HepG2 (cell line): ENCODE measurements around the gene YIF1A. TPM values are rescaled to one million over a fixed set of nuclear protein-coding genes. Genes with fewer than 3 reads are reported as not detected.

Experiments used
- ATAC-seq: fragments of 200-7000 bp; cut with Tn5 transposase; 3 replicates; pipeline ENCODE4 v1.9.1; 2020; ENCODE audit warnings: mild to moderate bottlenecking, moderate library complexity
- BruUV-seq: library from RNA; stranded (reverse); fragments of 400-500 nt; replicated peaks from 2 replicates; lab custom pipeline; 2021; lab: Mats Ljungman, UMichigan
- CTCF ChIA-PET: fragments of 300-600 bp; formaldehyde crosslinking; extraction: SDS; loops from one replicate; lab custom pipeline; 2021; ENCODE audit warnings: low total read pairs, inconsistent platforms, low intra/inter-chr PET ratio; lab: Yijun Ruan, JAX
- POLR2A ChIA-PET: fragments of 350-600 bp; sonication (Branson Sonifier 250); formaldehyde crosslinking; loops from one replicate; lab custom pipeline; 2020; ENCODE audit warnings: antibody characterized with exemption, inconsistent platforms; lab: Yijun Ruan, JAX
- DNase-seq: peaks from one replicate; pipeline ENCODE4 v3.0.0-alpha.2; 2015; ENCODE audit warnings: low spot score
- FAIRE-seq: peaks from 3 replicates; lab custom pipeline; 2011; peaks lifted over from hg19 to GRCh38; lab: Jason Lieb, UNC
- H2AFZ ChIP-seq: one replicate; pipeline ENCODE4 v1.6.1; 2011; ENCODE audit warnings: low read length, inconsistent platforms
- H3K27ac ChIP-seq: fragments of 300-600 bp; 3 replicates; pipeline ENCODE4 v1.8.0; 2011; ENCODE audit warnings: mixed run types, mild to moderate bottlenecking, mixed read lengths, low read length, inconsistent platforms; ENCODE audit not compliant: insufficient read depth; ENCODE audit errors: extremely low read length
- H3K27me3 ChIP-seq, 2 experiments: fragments of 200-600 bp in 1 of 2; 2 replicates in 1 of 2; 3 replicates in 1 of 2; pipeline versions ENCODE4 v1.6.0 to v1.8.0; 2011; ENCODE audit warnings: low read length in 2 of 2, mild to moderate bottlenecking in 2 of 2, moderate library complexity in 2 of 2, inconsistent platforms in 1 of 2; ENCODE audit not compliant: insufficient read depth in 2 of 2, control insufficient read depth in 1 of 2
- H3K36me3 ChIP-seq, 2 experiments: fragments of 200-600 bp in 1 of 2; replicated peaks in 1 of 2; 2 replicates in 1 of 2; 3 replicates in 1 of 2; pipeline versions ENCODE4 v1.5.1 to v1.8.0; 2011; ENCODE audit warnings: low read length in 2 of 2, inconsistent platforms in 1 of 2; ENCODE audit not compliant: insufficient read depth in 2 of 2, control insufficient read depth in 1 of 2
- H3K4me1 ChIP-seq: 2 replicates; pipeline ENCODE4 v1.5.1; 2012; ENCODE audit warnings: low read length, inconsistent platforms; ENCODE audit not compliant: insufficient read depth
- H3K4me2 ChIP-seq: 2 replicates; pipeline ENCODE4 v1.6.0; 2011; ENCODE audit warnings: low read depth, low read length, inconsistent platforms
- H3K4me3 ChIP-seq, 3 experiments: fragments of 200-600 bp in 1 of 3; sonication (generic), shearing (Covaris generic) in 1 of 3; replicated peaks in 1 of 3; 2 replicates each; pipeline ENCODE4 v1.5.1; 2011 to 2016; ENCODE audit warnings: low read length in 3 of 3, inconsistent platforms in 2 of 3, low read depth in 2 of 3, mild to moderate bottlenecking in 2 of 3, control low read depth in 1 of 3, mixed read lengths in 1 of 3; ENCODE audit not compliant: insufficient read depth in 1 of 3
- H3K79me2 ChIP-seq: one replicate; pipeline ENCODE4 v1.6.1; 2011; ENCODE audit warnings: low read length, inconsistent platforms; ENCODE audit not compliant: insufficient read depth
- H3K9ac ChIP-seq: 2 replicates; pipeline ENCODE4 v1.6.0; 2011; ENCODE audit warnings: mild to moderate bottlenecking, low read depth, low read length, inconsistent platforms; ENCODE audit not compliant: insufficient read depth
- H3K9me3 ChIP-seq: 2 replicates; pipeline ENCODE4 v1.5.1; 2012; ENCODE audit warnings: mild to moderate bottlenecking, low read length
- H4K20me1 ChIP-seq: 2 replicates; pipeline ENCODE4 v1.6.0; 2011; ENCODE audit warnings: inconsistent platforms, mild to moderate bottlenecking, low read length, moderate library complexity; ENCODE audit not compliant: insufficient read depth
- FOXJ3 ChIP-seq: sonication (generic); formaldehyde crosslinking; IDR thresholded peaks from 2 replicates; pipeline ENCODE4 v1.4.0; 2020; ENCODE audit warnings: missing genetic modification reagents, mild to moderate bottlenecking, borderline replicate concordance
- IRX3 ChIP-seq: sonication (generic); formaldehyde crosslinking; IDR thresholded peaks from 2 replicates; pipeline ENCODE4 v1.8.1; 2023; ENCODE audit warnings: mild to moderate bottlenecking, low read depth, missing genetic modification reagents, borderline replicate concordance
- MZF1 ChIP-seq: sonication (generic); formaldehyde crosslinking; IDR thresholded peaks from 2 replicates; pipeline ENCODE4 v1.8.1; 2023; ENCODE audit warnings: mild to moderate bottlenecking, missing genetic modification reagents, borderline replicate concordance
- POLR2A ChIP-seq, 2 experiments: IDR thresholded peaks; 2 replicates each; pipeline ENCODE4 v1.6.1; 2011; ENCODE audit warnings: low read depth in 2 of 2, low read length in 2 of 2, mild to moderate bottlenecking in 1 of 2, moderate library complexity in 1 of 2; ENCODE audit not compliant: insufficient read depth in 1 of 2
- POLR2AphosphoS5 ChIP-seq: IDR thresholded peaks from 2 replicates; pipeline ENCODE4 v1.6.1; 2012; ENCODE audit warnings: low read depth, low read length
- TFE3 ChIP-seq: IDR thresholded peaks from 2 replicates; pipeline ENCODE4 v1.6.1; 2016
- THAP7 ChIP-seq: sonication (generic); formaldehyde crosslinking; IDR thresholded peaks from 2 replicates; pipeline ENCODE4 v1.8.1; 2023; ENCODE audit warnings: mild to moderate bottlenecking, missing genetic modification reagents
- TOPORS ChIP-seq: sonication (generic); formaldehyde crosslinking; IDR thresholded peaks from 2 replicates; pipeline ENCODE4 v1.8.0; 2023; ENCODE audit warnings: mild to moderate bottlenecking, missing genetic modification reagents
- YEATS4 ChIP-seq: sonication (generic); formaldehyde crosslinking; IDR thresholded peaks from 2 replicates; pipeline ENCODE4 v1.4.0; 2020; ENCODE audit warnings: missing genetic modification reagents, borderline replicate concordance
- ZNF414 ChIP-seq: sonication (generic); formaldehyde crosslinking; IDR thresholded peaks from 2 replicates; pipeline ENCODE4 v1.5.0; 2020; ENCODE audit warnings: missing genetic modification reagents
- ZNF543 ChIP-seq: sonication (generic); formaldehyde crosslinking; IDR thresholded peaks from 2 replicates; pipeline ENCODE4 v1.4.0; 2020; ENCODE audit warnings: mild to moderate bottlenecking, missing genetic modification reagents
- ZNF644 ChIP-seq: IDR thresholded peaks from 2 replicates; pipeline ENCODE4 v1.6.1; 2016; ENCODE audit warnings: low read depth
- WGBS: methylation state at CpG from one replicate; pipeline ENCODE4 v1.1.6; 2017; ENCODE audit warnings: low lambda C conversion rate; 5-methylcytosine and 5-hydroxymethylcytosine counted together
- in situ Hi-C: cut with HindIII; loops from 2 replicates; pipeline ENCODE4 v1.10.0; 2017; ENCODE audit warnings: low pct_unique_long_range_greater_than_20kb; ENCODE audit not compliant: extremely low pct_ligation_motif_present
- intact Hi-C: fragments of 100-400 bp; cut with micrococcal nuclease; formaldehyde crosslinking; loops from one replicate; pipeline ENCODE4 v1.10.0; 2022; ENCODE audit not compliant: unreplicated experiment
- polyA plus RNA-seq, 8 experiments: library from polyadenylated mRNA; depleted of rRNA in 3 of 8; stranded (reverse) in 7 of 8; unstranded in 1 of 8; fragments of >200 nt; fragmentation: Illumina TruSeq in 4 of 8; extraction: Trizol in 4 of 8; gene quantifications; 2 replicates each; pipeline versions ENCODE4 v1.2.1 to v1.2.3, GENCODE V29; 2011 to 2016; ENCODE audit warnings: low read depth in 4 of 8, missing spikeins in 1 of 8, mixed read lengths in 1 of 8; ENCODE audit not compliant: insufficient read depth in 1 of 8
- total RNA-seq, 5 experiments: library from RNA; depleted of rRNA; stranded (reverse); fragments of >200 nt; fragmentation: Illumina TruSeq; extraction: Trizol; gene quantifications; 2 replicates each; pipeline ENCODE4 v1.2.3, GENCODE V29; 2016; ENCODE audit warnings: low read depth in 1 of 5

The YIF1A gene
- total and polyA plus RNA-seq, 2 of the 13 experiments (the other 11 are each of a cell fraction or from before 2014, with no cell fraction given): 133 to 145 TPM

GRCh38 chr11:66281776-66282467 is 7.0 kb downstream of the YIF1A start:
- TF ChIP-seq ZNF543 (CRISPR knock-in tag) (0 out of 2 replicates have a peak, but pooled peaks have one; percentile 14), TOPORS (CRISPR knock-in tag) (no peak), MZF1 (no peak), TFE3 (CRISPR knock-in tag) (no peak), IRX3 (CRISPR knock-in tag) (0 out of 2 replicates have a peak, but pooled peaks have one; percentile 24), THAP7 (CRISPR knock-in tag) (0 out of 2 replicates have a peak, but pooled peaks have one; percentile 32), FOXJ3 (CRISPR knock-in tag) (no peak), YEATS4 (CRISPR knock-in tag) (0 out of 2 replicates have a peak, but pooled peaks have one; percentile 6), ZNF414 (no peak), POLR2AphosphoS5 (peak; percentile 35; the same call in 1 of the 2 replicates), ZNF644 (CRISPR knock-in tag) (no peak), POLR2A (IDR thresholded peaks at IDR 0.05; ENCODE audit: insufficient read depth in 1 of 2, low read depth in 2 of 2, low read length in 2 of 2) (peak in 1 of 2 experiments; percentile 33; a peak in 1 of 4 replicates)
- TF ChIP-seq, all 625 proteins: peak for 6
- H3K79me2 ChIP-seq: peaks cover 13% of the 10 kb centered on the region
- H4K20me1 ChIP-seq: peaks cover 6% of the 10 kb centered on the region
- ATAC-seq (no peak), DNase-seq (no peak), FAIRE-seq (no peak)
- intact Hi-C loops (no loop called here), in situ Hi-C loops (no loop called here)
- H3K9ac ChIP-seq: no peak overlapping the region
- H3K36me3 ChIP-seq: peaks cover 5 to 20% of the 10 kb centered on the region in 2 experiments; a peak in 4 of 5 replicates
- WGBS: 53% methylated on average over 15 of the region's 20 CpGs
- peaks cover 58% of the 10 kb centered on the region for H3K4me1 ChIP-seq
- H3K27me3 ChIP-seq: peaks cover 3 to 9% of the 10 kb centered on the region in 2 experiments; a peak in 3 of 5 replicates
- CTCF ChIA-PET: interaction anchor here (1.7 to 1.8 kb wide), 2 partner anchors 46 to 59 kb away, joined by 8 to 26 read pairs; no protein-coding TSS in a partner anchor
- no peak overlapping the region for H3K4me3 ChIP-seq
- BruUV-seq: no TSS peak
- POLR2A ChIA-PET: interaction anchor here (1.3 to 2.3 kb wide), 4 partner anchors 9 to 54 kb away, joined by 3 to 9 read pairs (median 6); partner anchors contain the start of genes RAB1B and RIN1
- no peak overlapping the region for H3K27ac ChIP-seq
- H3K4me2 ChIP-seq: no peak overlapping the region
- H3K9me3 ChIP-seq: no peaks in the 10 kb centered on the region
- no peak overlapping the region for H2AFZ ChIP-seq
